NB4 (cell line): ENCODE results near the gene BAG1.

ENCODE experiments used
- DNase-seq: peaks from one replicate; pipeline ENCODE4 v3.0.0; 2010; ENCODE audit warnings: low read depth
- H3K4me3 ChIP-seq: one replicate; pipeline ENCODE4 v1.5.1; 2011; ENCODE audit warnings: mild to moderate bottlenecking, low read depth, low read length, moderate library complexity
- MYC ChIP-seq: IDR thresholded peaks from 2 replicates; pipeline ENCODE4 v1.6.1; 2011; ENCODE audit warnings: low read depth, low read length
- POLR2A ChIP-seq: IDR thresholded peaks from 2 replicates; pipeline ENCODE4 v1.6.1; 2011; ENCODE audit warnings: mild to moderate bottlenecking; ENCODE audit not compliant: insufficient read length; ENCODE audit errors: extremely low read depth
- TF ChIP-seq, protein P1 (sequence below): IDR thresholded peaks from 2 replicates; pipeline ENCODE4 v1.6.1; 2011; ENCODE audit warnings: low read depth, low read length
- TF ChIP-seq, protein P2 (sequence below): IDR thresholded peaks from one replicate; pipeline ENCODE4 v1.5.1; 2012; ENCODE audit warnings: low read depth, low read length

Gene BAG1

GRCh38 chr9:33291901-33292300 lies 27.4 kb upstream of the BAG1 start:
- no peak for DNase-seq
- H3K4me3 ChIP-seq = peak overlapping the region; percentile 46

DNA sequence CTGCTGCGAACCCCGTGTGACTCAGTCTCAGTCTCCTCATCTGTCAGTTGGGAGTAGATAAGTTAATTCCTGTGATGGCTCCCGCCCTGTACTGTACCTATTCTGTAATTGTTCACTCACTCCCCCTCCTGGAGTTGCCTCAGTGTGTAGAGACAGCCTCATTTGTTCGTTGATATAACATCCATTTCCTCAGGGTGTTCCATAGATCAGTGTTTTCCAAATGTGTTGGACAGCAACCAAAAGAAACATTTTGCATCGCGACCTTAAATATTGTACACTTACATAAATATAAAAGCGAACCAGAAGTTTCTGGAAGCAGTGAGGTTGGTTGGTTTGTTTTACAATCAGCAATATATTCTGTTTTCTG lies 26.5 kb upstream of the BAG1 start:
- TF ChIP-seq, protein P1, sequence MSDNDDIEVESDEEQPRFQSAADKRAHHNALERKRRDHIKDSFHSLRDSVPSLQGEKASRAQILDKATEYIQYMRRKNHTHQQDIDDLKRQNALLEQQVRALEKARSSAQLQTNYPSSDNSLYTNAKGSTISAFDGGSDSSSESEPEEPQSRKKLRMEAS = no peak
- TF ChIP-seq, protein P2, sequence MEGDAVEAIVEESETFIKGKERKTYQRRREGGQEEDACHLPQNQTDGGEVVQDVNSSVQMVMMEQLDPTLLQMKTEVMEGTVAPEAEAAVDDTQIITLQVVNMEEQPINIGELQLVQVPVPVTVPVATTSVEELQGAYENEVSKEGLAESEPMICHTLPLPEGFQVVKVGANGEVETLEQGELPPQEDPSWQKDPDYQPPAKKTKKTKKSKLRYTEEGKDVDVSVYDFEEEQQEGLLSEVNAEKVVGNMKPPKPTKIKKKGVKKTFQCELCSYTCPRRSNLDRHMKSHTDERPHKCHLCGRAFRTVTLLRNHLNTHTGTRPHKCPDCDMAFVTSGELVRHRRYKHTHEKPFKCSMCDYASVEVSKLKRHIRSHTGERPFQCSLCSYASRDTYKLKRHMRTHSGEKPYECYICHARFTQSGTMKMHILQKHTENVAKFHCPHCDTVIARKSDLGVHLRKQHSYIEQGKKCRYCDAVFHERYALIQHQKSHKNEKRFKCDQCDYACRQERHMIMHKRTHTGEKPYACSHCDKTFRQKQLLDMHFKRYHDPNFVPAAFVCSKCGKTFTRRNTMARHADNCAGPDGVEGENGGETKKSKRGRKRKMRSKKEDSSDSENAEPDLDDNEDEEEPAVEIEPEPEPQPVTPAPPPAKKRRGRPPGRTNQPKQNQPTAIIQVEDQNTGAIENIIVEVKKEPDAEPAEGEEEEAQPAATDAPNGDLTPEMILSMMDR = no peak
- TF ChIP-seq POLR2A (no peak), MYC (no peak)
- no peak for DNase-seq
- peak overlapping the region; percentile 93 for H3K4me3 ChIP-seq

More at GRCh38 chr9:33291901-33292300, 27.4 kb upstream of the BAG1 start:
- TF ChIP-seq MYC (no peak), POLR2A (no peak)
- TF ChIP-seq, protein P1 = no peak
- TF ChIP-seq, protein P2 = no peak

DNA sequence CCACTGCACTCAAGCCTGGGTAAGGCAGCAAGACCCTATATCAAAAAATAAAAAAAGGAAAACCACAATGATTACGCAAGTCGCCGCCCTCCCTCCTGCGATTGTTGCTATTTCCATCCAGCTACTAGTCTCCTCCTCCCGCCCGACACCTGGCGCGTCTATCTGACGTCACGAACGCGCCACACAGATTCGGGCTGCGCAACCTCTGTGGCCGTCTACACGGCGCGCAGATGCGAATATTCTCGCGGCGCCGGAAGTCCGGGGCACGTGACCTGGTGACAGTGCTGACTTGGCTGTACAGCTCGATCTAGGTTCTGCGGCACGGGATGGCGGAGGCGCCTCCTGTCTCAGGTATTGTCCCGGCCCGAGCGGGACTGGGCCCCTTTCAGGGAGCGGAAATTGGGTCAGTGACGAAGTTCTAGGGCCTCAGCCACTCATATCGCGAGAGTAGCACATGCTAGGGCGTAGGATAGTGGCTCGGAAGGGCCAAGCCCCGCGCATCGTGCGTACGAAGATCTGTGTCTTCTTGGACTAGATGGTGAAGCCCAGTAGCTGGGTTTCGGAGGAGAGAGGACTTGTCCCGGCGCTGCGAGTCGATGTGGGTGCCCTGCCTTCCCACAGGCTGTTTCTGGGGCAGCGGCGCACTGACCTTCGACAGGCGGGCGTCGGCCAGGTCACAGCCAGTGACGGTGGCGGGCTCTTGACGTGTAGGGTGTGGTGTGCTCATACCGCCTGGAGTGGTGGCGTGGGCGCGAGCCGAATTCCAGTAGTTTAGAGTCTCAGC lies 25.9 kb upstream of the BAG1 start, which contains the start of gene NFX1:
Gene NFX1, plus strand, starts transcription at position 270 of the 784 bp plus-strand sequence. Its CDS starts 57 bp downstream, at position 327.
- TF ChIP-seq POLR2A = peak; percentile 85
- TF ChIP-seq, protein P1 = peak; percentile 99
- peak; percentile 99 for TF ChIP-seq MYC
- TF ChIP-seq, protein P2 = no peak
- H3K4me3 ChIP-seq = peak within 1 kb of the TSS; percentile 93
- peak; percentile 100 for DNase-seq

DNA sequence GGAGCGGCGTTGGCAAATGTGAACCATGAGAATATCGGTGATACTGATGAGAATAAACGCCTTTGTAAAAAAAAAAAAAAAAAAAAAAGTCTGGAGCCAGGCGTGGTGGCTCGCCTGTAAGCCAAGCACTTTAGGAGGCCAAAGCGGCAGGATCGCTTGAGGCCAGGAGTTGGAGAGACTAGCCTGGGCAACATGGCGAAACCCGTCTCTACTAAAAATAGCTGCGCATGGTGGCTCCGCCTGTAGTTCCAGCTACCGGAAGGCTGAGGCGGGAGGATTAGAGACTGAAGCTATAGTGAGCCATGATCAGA lies 25.4 kb upstream of the BAG1 start:
- H3K4me3 ChIP-seq = peak overlapping the region; percentile 54
- TF ChIP-seq, protein P2 = no peak
- TF ChIP-seq, protein P1 = no peak
- TF ChIP-seq MYC = no peak
- no peak for TF ChIP-seq POLR2A
- DNase-seq = no peak

DNA sequence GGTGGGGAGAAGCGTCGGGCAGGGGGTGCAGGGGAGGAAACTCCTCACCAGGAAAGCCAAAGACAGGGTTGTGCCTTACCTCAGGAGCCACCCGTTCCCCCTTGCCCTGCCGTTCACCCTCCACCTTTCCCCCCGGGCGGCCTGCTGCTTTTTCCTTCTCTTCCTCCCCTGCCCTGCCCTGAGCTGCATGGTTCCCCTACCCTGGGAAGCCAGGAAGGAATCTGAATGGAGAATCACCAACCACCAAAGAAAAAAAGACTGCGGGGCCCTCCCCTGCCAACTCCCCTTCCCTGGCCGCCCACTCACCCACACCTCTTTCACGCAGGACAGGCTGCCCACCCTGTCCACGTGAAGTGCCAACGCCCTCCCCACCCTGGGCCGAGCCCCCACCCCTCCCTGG lies 25.0 kb upstream of the BAG1 start:
- DNase-seq = peak; percentile 67
- TF ChIP-seq, protein P1 = no peak
- no peak for TF ChIP-seq MYC
- TF ChIP-seq, protein P2 = no peak
- no peak for TF ChIP-seq POLR2A
- peak overlapping the region; percentile 54 for H3K4me3 ChIP-seq
